ENCODE measurements around the gene TOPORS.
A peak's percentile ranks its signal among the peaks of the same experiment; 100 is the strongest.

The TOPORS gene

GRCh38 chr9:32587901-32588300 is 35.5 kb upstream of the TOPORS start:
- DNase-seq (ENCODE audit: low spot score), result no peak
- TF ChIP-seq CTCF (IDR thresholded peaks at IDR 0.05; ENCODE audit: extremely low read depth, missing control alignments), result no peak

GRCh38 chr9:32584784-32585183 is 32.4 kb upstream of the TOPORS start:
- TF ChIP-seq CTCF (IDR thresholded peaks at IDR 0.05; ENCODE audit: extremely low read depth, missing control alignments), result no peak
- DNase-seq (ENCODE audit: low spot score), result no peak

GRCh38 chr9:32581512-32582143 is 29.2 kb upstream of the TOPORS start:
- DNase-seq (ENCODE audit: low spot score), result peak; percentile 39

GRCh38 chr9:32580631-32581300 is 28.4 kb upstream of the TOPORS start:
- DNase-seq (ENCODE audit: low spot score), result no peak

More at GRCh38 chr9:32581512-32582143, 29.2 kb upstream of the TOPORS start:
- no peak for TF ChIP-seq CTCF (IDR thresholded peaks at IDR 0.05; ENCODE audit: extremely low read depth, missing control alignments)

GRCh38 chr9:32579706-32580331 is 27.4 kb upstream of the TOPORS start:
- TF ChIP-seq CTCF (IDR thresholded peaks at IDR 0.05; ENCODE audit: extremely low read depth, missing control alignments), result peak; percentile 94
- peak; percentile 51 for DNase-seq (ENCODE audit: low spot score)

More at GRCh38 chr9:32580631-32581300, 28.4 kb upstream of the TOPORS start:
- no peak for TF ChIP-seq CTCF (IDR thresholded peaks at IDR 0.05; ENCODE audit: extremely low read depth, missing control alignments)

GRCh38 chr9:32578976-32579375 is 26.6 kb upstream of the TOPORS start:
- DNase-seq (ENCODE audit: low spot score), result no peak
- no peak for TF ChIP-seq CTCF (IDR thresholded peaks at IDR 0.05; ENCODE audit: extremely low read depth, missing control alignments)

- no peak for DNase-seq (ENCODE audit: low spot score)
- no peak for TF ChIP-seq CTCF (IDR thresholded peaks at IDR 0.05; ENCODE audit: extremely low read depth, missing control alignments)
Observed at GRCh38 chr9:32577316-32577715, 24.9 kb upstream of the TOPORS start.

Data from GM20000 (cell line).